GM19372 (cell line): ENCODE results near the gene CBLB.
A peak's percentile ranks its signal among the peaks of the same experiment; 100 is the strongest.

Experiments used
- ATAC-seq: cut with Tn5 transposase; IDR thresholded peaks from one replicate; pipeline ENCODE4 v1.9.1; 2021; ENCODE audit warnings: mild to moderate bottlenecking, low read depth, moderate library complexity; ENCODE audit not compliant: unreplicated experiment

CBLB gene

GRCh38 chr3:105876780-105877327, 8.0 kb upstream of the CBLB start:
- no peak for ATAC-seq

GRCh38 chr3:105869861-105870755, 1.3 kb upstream of the CBLB start:
- ATAC-seq: no peak

- ATAC-seq: no peak
Measured at GRCh38 chr3:105869531-105869833, 670 bp upstream of the CBLB start.

GRCh38 chr3:105868431-105868741, 426 bp downstream of the CBLB start:
- ATAC-seq: peak; percentile 6

GRCh38 chr3:105867712-105868430, 941 bp downstream of the CBLB start:
- no peak for ATAC-seq

- ATAC-seq: peak; percentile 20
Measured at GRCh38 chr3:105866656-105867653, 1.9 kb downstream of the CBLB start.

- ATAC-seq: no peak
Measured at GRCh38 chr3:105865867-105866350, 2.9 kb downstream of the CBLB start.

- no peak for ATAC-seq
Measured at GRCh38 chr3:105865016-105865623, 3.7 kb downstream of the CBLB start.

GRCh38 chr3:105864212-105864611, 4.6 kb downstream of the CBLB start:
- no peak for ATAC-seq

GRCh38 chr3:105863608-105864007, 5.2 kb downstream of the CBLB start:
- no peak for ATAC-seq

GRCh38 chr3:105862217-105862616, 6.6 kb downstream of the CBLB start:
- peak; percentile 62 for ATAC-seq

- no peak for ATAC-seq
Measured at GRCh38 chr3:105860641-105861040, 8.2 kb downstream of the CBLB start.

GRCh38 chr3:105858017-105858416, 10.8 kb downstream of the CBLB start:
- no peak for ATAC-seq

GRCh38 chr3:105857601-105858000, 11.2 kb downstream of the CBLB start:
- ATAC-seq: no peak

GRCh38 chr3:105856605-105857004, 12.2 kb downstream of the CBLB start:
- ATAC-seq: no peak

- ATAC-seq: peak; percentile 92
Measured at GRCh38 chr3:105853801-105854432, 14.9 kb downstream of the CBLB start.

- ATAC-seq: no peak
Measured at GRCh38 chr3:105851582-105851981, 17.2 kb downstream of the CBLB start.

- no peak for ATAC-seq
Measured at GRCh38 chr3:105851176-105851575, 17.6 kb downstream of the CBLB start.

- no peak for ATAC-seq
Measured at GRCh38 chr3:105850593-105850992, 18.2 kb downstream of the CBLB start.

GRCh38 chr3:105848821-105849220, 20.0 kb downstream of the CBLB start:
- ATAC-seq: no peak
